HepG2 (cell line): ENCODE results near the gene WDR81. TPM values are rescaled to one million over a fixed set of nuclear protein-coding genes. Genes with fewer than 3 reads are reported as not detected.
A peak's percentile ranks its signal among the peaks of the same experiment; 100 is the strongest.

Source experiments
- ATF7-NPFF ChIP-seq: sonication (generic); formaldehyde crosslinking; IDR thresholded peaks from 2 replicates; pipeline ENCODE4 v1.8.1; 2023; ENCODE audit warnings: mild to moderate bottlenecking, low read depth, missing genetic modification reagents, moderate library complexity
- ATRX ChIP-seq: sonication (generic); formaldehyde crosslinking; IDR thresholded peaks from 2 replicates; pipeline ENCODE4 v1.4.0; 2020; ENCODE audit warnings: missing genetic modification reagents, borderline replicate concordance
- FOXJ3 ChIP-seq: sonication (generic); formaldehyde crosslinking; IDR thresholded peaks from 2 replicates; pipeline ENCODE4 v1.4.0; 2020; ENCODE audit warnings: missing genetic modification reagents, mild to moderate bottlenecking, borderline replicate concordance
- GTF3A ChIP-seq: sonication (generic); formaldehyde crosslinking; conservative IDR thresholded peaks from 2 replicates; pipeline ENCODE4 v1.4.0; 2020; ENCODE audit warnings: mild to moderate bottlenecking, missing genetic modification reagents
- HNF4G ChIP-seq, 2 experiments: sonication (generic) in 1 of 2; formaldehyde crosslinking in 1 of 2; IDR thresholded peaks; 2 replicates each; pipeline versions ENCODE4 v1.4.0 to v1.6.1; 2011 to 2020; ENCODE audit warnings: borderline replicate concordance in 2 of 2, low read depth in 2 of 2, mild to moderate bottlenecking in 2 of 2, low read length in 1 of 2, missing genetic modification reagents in 1 of 2, moderate library complexity in 1 of 2
- JUNB ChIP-seq: sonication (generic); formaldehyde crosslinking; IDR thresholded peaks from 2 replicates; pipeline ENCODE4 v1.8.0; 2022; ENCODE audit warnings: missing genetic modification reagents, mild to moderate bottlenecking, borderline replicate concordance
- KLF16 ChIP-seq, 2 experiments: sonication (generic) in 1 of 2; formaldehyde crosslinking in 1 of 2; IDR thresholded peaks; 2 replicates each; pipeline versions ENCODE4 v1.6.1 to v1.8.0; 2016 to 2023; ENCODE audit warnings: missing genetic modification reagents in 2 of 2, missing compliant biosample characterization in 1 of 2
- ZBTB8A ChIP-seq: sonication (generic); formaldehyde crosslinking; IDR thresholded peaks from 2 replicates; pipeline ENCODE4 v1.4.0; 2020; ENCODE audit warnings: mild to moderate bottlenecking, low read depth, missing genetic modification reagents, borderline replicate concordance
- ZNF670 ChIP-seq: sonication (generic); formaldehyde crosslinking; IDR thresholded peaks from 2 replicates; pipeline ENCODE4 v1.8.0; 2022; ENCODE audit warnings: mild to moderate bottlenecking, missing genetic modification reagents, borderline replicate concordance
- ZNF761 ChIP-seq: sonication (generic); formaldehyde crosslinking; conservative IDR thresholded peaks from 2 replicates; pipeline ENCODE4 v1.4.0; 2020; ENCODE audit warnings: mild to moderate bottlenecking, missing genetic modification reagents
- ZNF775 ChIP-seq: sonication (generic); formaldehyde crosslinking; IDR thresholded peaks from 2 replicates; pipeline ENCODE4 v1.4.0; 2020; ENCODE audit warnings: missing genetic modification reagents, mild to moderate bottlenecking, moderate library complexity, borderline replicate concordance
- ZSCAN31 ChIP-seq: sonication (generic); formaldehyde crosslinking; IDR thresholded peaks from 2 replicates; pipeline ENCODE4 v1.5.0; 2020; ENCODE audit warnings: low read depth, mild to moderate bottlenecking, missing genetic modification reagents
- polyA plus RNA-seq, 8 experiments: library from polyadenylated mRNA; depleted of rRNA in 3 of 8; stranded (reverse) in 7 of 8; unstranded in 1 of 8; fragments of >200 nt; fragmentation: Illumina TruSeq in 4 of 8; extraction: Trizol in 4 of 8; gene quantifications; 2 replicates each; pipeline versions ENCODE4 v1.2.1 to v1.2.3, GENCODE V29; 2011 to 2016; ENCODE audit warnings: low read depth in 4 of 8, missing spikeins in 1 of 8, mixed read lengths in 1 of 8; ENCODE audit not compliant: insufficient read depth in 1 of 8
- total RNA-seq, 5 experiments: library from RNA; depleted of rRNA; stranded (reverse); fragments of >200 nt; fragmentation: Illumina TruSeq; extraction: Trizol; gene quantifications; 2 replicates each; pipeline ENCODE4 v1.2.3, GENCODE V29; 2016; ENCODE audit warnings: low read depth in 1 of 5
- TF ChIP-seq, protein P1 (sequence below): sonication (generic); formaldehyde crosslinking; IDR thresholded peaks from 2 replicates; pipeline ENCODE4 v1.9.0; 2021; ENCODE audit warnings: mild to moderate bottlenecking, missing genetic modification reagents
- TF ChIP-seq, protein P2 (sequence below): IDR thresholded peaks from 2 replicates; pipeline ENCODE4 v1.6.1; 2016
- TF ChIP-seq, protein P3 (sequence below): sonication (generic); formaldehyde crosslinking; IDR thresholded peaks from 2 replicates; pipeline ENCODE4 v1.9.0; 2022; ENCODE audit warnings: missing genetic modification reagents, mild to moderate bottlenecking, borderline replicate concordance
- TF ChIP-seq, protein P4 (sequence below): sonication (generic); formaldehyde crosslinking; IDR thresholded peaks from 2 replicates; pipeline ENCODE4 v1.8.0; 2022; ENCODE audit warnings: missing genetic modification reagents, mild to moderate bottlenecking, inconsistent platforms, borderline replicate concordance

Gene WDR81
- total and polyA plus RNA-seq, 2 of the 13 experiments (the other 11 are each of a cell fraction or from before 2014, with no cell fraction given): 9.1 to 16.7 TPM

DNA sequence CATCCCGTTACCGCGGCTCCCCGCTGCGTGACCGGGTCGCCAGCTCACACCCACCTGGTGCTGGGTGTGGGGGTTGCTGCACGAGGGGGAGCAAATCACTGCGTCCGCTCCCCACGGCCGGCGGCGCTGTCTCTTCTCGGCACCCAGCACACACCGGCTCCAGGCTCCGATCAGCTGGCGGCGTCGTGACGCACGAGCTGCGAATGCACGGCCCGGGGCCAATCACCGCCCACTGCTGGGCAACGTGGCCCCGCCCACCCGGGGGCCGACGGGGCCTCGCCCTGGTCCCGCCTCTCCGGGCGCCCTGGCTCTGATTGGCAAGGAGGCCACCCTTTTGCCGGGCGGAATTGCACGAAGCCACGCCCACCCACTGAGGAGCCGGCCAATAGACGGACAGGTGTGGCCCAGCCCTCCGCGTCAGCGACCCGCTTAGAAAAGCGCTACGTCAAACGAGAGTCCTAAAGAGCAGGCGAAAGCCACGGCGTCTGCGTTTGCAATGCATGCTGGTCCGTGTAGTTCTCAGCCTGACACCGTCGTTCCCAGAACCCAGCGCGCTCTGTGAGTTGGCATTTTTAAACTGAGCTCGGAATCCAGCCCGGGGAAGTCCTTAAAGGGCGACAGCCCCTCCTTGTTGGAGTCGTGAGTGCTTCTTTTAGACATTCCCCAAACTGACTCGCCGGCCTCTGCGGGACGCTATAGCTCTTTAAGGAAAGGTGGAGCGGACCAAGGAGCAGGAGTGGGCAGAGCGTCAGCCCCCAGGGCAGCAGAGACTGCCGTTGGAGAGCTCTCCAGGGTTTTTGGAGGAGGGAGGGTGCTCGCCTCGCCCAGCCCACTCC lies 8.2 kb upstream of the WDR81 start (continued):
- no peak for TF ChIP-seq ZNF775 (CRISPR knock-in tag)
- peak in 1 of 2 experiments; percentile 74; a peak in 2 of 4 replicates for TF ChIP-seq KLF16 (CRISPR knock-in tag; IDR thresholded peaks at IDR 0.05)
- peak; percentile 84; the same call in 1 of the 2 replicates for TF ChIP-seq ZSCAN31 (CRISPR knock-in tag)
- TF ChIP-seq JUNB (CRISPR knock-in tag): no peak
- no peak for TF ChIP-seq ZNF670 (CRISPR knock-in tag)
- TF ChIP-seq HNF4G (IDR thresholded peaks at IDR 0.05; ENCODE audit: borderline replicate concordance, low read depth, low read length): no peak; the same call in 1 of the 2 replicates
- no peak; the same call in 1 of the 2 replicates for TF ChIP-seq HNF4G (CRISPR knock-in tag; IDR thresholded peaks at IDR 0.05; ENCODE audit: borderline replicate concordance, low read depth)
- TF ChIP-seq, protein P1, sequence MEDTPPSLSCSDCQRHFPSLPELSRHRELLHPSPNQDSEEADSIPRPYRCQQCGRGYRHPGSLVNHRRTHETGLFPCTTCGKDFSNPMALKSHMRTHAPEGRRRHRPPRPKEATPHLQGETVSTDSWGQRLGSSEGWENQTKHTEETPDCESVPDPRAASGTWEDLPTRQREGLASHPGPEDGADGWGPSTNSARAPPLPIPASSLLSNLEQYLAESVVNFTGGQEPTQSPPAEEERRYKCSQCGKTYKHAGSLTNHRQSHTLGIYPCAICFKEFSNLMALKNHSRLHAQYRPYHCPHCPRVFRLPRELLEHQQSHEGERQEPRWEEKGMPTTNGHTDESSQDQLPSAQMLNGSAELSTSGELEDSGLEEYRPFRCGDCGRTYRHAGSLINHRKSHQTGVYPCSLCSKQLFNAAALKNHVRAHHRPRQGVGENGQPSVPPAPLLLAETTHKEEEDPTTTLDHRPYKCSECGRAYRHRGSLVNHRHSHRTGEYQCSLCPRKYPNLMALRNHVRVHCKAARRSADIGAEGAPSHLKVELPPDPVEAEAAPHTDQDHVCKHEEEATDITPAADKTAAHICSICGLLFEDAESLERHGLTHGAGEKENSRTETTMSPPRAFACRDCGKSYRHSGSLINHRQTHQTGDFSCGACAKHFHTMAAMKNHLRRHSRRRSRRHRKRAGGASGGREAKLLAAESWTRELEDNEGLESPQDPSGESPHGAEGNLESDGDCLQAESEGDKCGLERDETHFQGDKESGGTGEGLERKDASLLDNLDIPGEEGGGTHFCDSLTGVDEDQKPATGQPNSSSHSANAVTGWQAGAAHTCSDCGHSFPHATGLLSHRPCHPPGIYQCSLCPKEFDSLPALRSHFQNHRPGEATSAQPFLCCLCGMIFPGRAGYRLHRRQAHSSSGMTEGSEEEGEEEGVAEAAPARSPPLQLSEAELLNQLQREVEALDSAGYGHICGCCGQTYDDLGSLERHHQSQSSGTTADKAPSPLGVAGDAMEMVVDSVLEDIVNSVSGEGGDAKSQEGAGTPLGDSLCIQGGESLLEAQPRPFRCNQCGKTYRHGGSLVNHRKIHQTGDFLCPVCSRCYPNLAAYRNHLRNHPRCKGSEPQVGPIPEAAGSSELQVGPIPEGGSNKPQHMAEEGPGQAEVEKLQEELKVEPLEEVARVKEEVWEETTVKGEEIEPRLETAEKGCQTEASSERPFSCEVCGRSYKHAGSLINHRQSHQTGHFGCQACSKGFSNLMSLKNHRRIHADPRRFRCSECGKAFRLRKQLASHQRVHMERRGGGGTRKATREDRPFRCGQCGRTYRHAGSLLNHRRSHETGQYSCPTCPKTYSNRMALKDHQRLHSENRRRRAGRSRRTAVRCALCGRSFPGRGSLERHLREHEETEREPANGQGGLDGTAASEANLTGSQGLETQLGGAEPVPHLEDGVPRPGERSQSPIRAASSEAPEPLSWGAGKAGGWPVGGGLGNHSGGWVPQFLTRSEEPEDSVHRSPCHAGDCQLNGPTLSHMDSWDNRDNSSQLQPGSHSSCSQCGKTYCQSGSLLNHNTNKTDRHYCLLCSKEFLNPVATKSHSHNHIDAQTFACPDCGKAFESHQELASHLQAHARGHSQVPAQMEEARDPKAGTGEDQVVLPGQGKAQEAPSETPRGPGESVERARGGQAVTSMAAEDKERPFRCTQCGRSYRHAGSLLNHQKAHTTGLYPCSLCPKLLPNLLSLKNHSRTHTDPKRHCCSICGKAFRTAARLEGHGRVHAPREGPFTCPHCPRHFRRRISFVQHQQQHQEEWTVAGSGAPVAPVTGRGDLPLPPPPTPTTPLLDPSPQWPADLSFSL (CRISPR knock-in tag): no peak
- no peak for TF ChIP-seq ZBTB8A (CRISPR knock-in tag)
- TF ChIP-seq, protein P2, sequence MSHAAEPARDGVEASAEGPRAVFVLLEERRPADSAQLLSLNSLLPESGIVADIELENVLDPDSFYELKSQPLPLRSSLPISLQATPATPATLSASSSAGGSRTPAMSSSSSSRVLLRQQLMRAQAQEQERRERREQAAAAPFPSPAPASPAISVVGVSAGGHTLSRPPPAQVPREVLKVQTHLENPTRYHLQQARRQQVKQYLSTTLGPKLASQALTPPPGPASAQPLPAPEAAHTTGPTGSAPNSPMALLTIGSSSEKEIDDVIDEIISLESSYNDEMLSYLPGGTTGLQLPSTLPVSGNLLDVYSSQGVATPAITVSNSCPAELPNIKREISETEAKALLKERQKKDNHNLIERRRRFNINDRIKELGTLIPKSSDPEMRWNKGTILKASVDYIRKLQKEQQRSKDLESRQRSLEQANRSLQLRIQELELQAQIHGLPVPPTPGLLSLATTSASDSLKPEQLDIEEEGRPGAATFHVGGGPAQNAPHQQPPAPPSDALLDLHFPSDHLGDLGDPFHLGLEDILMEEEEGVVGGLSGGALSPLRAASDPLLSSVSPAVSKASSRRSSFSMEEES: no peak
- 0 out of 2 replicates have a peak, but pooled peaks have one; percentile 18 for TF ChIP-seq FOXJ3
- TF ChIP-seq, protein P3, sequence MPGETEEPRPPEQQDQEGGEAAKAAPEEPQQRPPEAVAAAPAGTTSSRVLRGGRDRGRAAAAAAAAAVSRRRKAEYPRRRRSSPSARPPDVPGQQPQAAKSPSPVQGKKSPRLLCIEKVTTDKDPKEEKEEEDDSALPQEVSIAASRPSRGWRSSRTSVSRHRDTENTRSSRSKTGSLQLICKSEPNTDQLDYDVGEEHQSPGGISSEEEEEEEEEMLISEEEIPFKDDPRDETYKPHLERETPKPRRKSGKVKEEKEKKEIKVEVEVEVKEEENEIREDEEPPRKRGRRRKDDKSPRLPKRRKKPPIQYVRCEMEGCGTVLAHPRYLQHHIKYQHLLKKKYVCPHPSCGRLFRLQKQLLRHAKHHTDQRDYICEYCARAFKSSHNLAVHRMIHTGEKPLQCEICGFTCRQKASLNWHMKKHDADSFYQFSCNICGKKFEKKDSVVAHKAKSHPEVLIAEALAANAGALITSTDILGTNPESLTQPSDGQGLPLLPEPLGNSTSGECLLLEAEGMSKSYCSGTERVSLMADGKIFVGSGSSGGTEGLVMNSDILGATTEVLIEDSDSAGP: peak; percentile 99
- TF ChIP-seq ATF7-NPFF: no peak
- no peak for TF ChIP-seq ZNF761 (CRISPR knock-in tag)
- TF ChIP-seq, protein P4, sequence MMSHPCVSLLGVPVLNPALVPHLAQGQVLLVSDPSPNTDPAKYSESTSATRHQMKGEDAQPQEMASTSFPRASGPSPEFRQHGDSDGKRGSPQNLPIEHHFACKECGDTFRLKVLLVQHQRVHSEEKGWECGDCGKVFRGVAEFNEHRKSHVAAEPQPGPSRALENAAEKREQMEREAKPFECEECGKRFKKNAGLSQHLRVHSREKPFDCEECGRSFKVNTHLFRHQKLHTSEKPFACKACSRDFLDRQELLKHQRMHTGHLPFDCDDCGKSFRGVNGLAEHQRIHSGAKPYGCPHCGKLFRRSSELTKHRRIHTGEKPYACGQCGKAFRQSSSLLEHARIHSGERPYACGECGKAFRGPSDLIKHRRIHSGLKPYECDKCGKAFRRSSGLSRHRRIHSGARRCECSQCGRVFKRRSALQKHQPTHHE (CRISPR knock-in tag): no peak
- TF ChIP-seq GTF3A (CRISPR knock-in tag): no peak
- TF ChIP-seq ATRX: no peak
